HG03460 (cell line): ENCODE results near the gene COMP.
"Not testable (repeated sequence)": the region's sequence is repeated elsewhere in the genome, so short reads cannot be mapped to it uniquely, and the experiment has no call there.

ENCODE experiments used
- ATAC-seq: cut with Tn5 transposase; IDR thresholded peaks from one replicate; pipeline ENCODE4 v1.9.1; 2021; ENCODE audit not compliant: unreplicated experiment

COMP gene

DNA sequence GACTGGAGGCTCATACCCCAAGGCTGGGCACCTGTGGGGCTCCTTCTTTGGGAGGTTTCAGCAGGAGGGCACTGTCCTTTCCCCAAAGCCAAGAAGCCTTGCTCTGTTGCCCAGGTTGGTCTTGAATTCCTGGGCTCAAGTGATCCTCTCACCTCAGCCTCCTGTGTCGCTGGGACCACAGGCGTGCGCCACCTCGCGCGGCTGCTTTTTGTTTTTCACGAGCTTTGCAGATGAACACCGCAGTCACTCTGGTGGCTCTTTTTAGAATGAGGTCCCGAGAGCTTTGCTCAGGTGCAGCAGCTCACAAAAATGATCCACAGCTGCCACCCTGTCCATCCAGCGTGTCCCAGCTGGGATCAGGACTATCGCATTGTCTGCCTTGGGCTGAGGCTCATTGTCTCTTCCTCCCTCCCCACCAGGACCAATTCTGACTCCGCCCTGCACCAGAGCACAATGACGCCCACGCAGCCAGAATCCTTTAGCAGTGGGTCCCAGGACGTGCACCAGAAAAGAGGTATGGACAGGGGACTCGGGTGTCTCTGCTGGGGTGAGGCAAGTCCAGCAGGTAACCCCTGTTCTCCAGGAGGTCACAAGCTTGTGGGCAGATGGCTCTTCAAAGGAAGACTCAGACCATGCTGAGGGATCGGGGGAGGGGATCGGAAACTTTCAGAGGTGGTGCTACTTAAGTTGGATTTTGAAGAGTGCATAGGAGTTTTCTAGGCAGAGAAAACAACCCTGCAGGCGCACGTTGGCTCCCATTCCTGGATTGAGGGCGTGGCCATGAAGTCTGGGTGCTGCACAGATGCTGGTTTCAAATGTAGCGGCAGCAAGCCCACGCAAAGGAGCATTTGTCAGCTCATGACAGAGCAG is 41.5 kb downstream of the COMP start:
- no peak for ATAC-seq

DNA sequence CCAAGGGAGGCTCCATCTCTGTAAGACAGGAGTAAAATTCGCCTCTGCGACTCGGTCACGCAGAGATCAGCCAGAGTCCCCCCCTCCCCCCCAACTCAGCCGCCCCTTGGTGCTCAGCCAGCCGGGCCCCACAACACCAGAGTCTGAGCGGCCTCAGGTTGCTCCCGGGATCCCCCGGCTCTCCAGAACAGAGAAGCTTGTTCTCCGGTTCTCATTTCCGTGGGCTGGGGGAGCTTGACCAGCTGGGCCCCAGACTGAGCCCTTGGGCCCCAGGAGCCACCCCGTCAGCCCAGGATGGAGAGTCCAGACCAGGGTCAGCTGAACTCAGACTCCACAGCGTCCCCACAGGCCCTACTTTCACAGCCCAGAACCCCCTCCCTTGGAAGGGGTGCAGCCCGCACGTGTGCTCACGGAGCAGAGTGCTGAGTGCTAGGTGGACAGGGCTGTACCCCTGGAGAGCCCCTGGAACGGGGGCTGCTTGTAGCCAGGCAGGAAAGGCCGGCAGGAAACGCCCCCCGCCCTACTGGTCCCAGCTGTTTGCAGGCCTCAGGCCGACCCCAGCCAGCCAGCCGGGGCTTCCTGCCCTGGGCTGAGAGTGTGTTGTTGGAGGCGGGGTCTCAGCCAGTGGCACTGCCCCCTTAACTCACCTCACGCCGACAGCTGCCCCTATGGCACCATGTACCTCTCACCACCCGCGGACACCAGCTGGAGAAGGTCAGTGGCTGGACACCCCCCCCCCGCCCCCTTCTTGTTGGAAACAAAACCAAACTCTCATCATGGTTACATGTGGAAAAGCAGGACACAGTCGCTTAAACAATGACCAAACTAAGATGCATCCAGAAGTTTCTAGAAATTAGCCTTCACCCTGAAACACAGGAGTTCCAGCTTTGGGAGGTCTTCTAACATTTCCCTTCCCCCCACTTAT is 44.4 kb downstream of the COMP start:
- no peak for ATAC-seq

DNA sequence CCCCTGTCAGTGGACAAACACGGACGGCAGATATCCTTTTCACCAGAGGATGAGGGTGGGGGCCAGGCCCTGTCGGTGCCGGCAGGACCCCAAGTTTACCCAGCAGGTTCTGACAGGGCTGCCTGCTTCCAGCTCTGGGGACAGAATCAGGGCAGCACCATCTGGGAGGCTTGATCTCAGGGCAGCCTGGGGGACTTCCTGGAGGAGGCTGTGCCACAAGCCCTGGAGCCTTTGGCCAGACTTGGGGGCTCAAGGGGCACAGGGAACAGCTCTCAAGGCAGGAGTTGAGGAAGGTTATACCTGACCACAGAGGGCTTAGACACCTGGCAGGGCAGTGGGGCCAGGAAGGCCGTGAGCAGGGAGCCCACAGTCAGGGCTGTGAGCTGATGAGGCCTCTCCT is 45.2 kb downstream of the COMP start:
- no peak for ATAC-seq

DNA sequence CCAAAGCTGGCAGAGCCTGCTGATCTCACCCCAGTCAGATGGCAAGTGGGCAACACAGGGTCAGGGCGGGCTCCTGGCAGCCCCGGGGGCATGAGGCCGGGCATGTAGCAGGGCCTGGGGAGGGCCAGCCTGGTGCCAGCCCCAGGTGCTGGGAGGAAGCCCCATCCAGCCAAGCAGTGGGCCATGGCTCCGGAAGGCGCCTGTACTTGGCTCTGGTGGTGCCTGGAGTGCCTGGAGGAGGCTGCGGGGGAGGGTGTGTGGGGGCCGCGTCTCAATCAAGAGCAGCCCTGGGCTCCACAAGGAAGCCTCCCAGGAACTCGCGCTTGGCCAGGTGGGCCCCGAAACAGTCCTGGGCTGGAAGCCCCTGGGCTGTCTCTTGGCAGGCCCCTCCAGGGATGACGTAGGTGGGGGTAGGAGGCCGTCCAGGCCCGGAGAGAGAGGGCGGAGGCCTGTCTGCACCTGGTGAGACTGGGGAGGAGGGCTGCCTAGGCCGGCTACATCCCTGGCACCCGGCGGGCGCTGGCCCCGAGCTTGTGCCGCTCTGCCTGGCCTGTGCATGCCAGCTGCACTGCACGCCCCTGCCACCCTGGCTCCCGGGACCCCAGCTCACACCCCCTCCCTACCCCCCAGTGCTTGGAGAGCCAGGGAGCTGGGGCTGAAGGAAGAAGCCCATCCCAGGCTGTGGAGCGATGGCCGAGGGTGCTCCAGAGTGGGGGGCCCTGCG is 45.9 kb downstream of the COMP start:
- ATAC-seq: no peak

DNA sequence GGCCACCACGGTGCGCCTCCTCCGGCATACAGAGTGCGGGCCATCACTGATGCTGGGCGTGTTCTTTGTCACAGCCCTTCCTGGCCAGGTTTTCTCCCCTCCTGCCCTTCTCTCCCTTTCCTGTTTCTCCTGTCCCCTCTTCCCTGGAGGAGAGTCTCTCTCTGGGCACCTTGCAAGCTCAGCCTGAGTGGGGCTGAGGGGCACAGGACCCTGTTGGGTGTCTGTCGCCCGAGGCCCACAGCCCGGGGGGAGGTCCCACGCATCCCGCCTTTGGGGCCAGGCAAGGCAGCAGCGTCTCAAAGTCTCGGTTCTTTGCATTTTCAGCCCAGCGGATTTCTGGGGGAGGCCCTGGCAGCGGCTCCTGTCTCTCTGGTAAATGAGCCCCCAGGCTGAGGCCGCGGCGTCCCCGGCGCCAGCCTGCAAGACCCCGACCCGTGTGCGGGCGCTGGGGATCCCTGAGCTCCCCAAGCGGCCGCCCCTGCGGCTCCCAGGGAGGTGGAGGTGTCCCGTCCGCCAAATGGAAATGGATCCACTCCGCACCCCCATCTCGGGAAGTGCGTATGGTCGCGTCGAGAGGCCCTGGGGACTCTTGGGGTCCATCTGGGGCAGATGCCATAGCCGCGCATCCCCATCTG is 47.2 kb downstream of the COMP start:
- no peak for ATAC-seq

DNA sequence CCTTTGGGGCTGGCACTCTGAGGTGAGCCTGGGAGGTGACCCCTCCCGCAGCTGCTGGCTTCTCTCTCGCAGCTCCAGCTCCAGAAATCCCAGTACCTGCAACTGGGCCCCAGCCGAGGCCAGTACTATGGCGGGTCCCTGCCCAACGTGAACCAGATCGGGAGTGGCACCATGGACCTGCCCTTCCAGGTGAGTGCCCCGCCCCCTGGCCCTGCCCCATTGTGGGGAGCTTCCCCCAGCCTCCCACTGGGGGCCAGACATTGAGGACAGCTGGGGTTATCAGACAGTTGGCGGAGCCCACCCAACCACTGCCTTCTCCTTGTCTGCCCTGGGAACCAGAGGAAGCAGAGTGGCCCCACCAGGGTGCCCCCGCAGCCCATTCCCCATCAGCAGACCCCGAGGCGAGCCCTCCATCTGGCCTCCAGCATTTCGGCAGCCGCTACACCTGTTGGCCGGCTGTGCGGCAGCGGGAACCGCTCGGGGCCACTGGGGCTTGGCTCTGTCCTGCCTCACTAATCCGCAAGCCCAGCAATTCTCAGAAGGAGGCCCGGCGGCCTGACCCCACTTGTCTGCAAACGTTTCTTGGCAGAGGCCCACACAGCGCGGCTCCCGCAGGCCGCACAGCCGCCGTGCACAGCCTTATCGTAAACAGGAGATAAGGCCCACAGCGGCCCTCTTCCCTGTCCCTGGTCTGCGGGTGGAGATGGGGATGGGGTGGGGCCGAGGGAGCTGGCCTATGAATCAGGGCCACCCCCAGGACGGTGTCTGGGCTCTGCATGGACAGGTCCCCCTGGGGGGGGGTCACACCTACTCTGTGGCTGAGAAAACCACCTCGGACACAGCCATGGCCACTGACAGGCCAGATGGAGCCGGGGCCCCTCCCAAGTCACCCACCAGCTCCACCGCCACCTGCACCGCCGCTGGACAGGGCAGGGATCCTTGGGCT is 48.0 kb downstream of the COMP start:
- no peak for ATAC-seq

DNA sequence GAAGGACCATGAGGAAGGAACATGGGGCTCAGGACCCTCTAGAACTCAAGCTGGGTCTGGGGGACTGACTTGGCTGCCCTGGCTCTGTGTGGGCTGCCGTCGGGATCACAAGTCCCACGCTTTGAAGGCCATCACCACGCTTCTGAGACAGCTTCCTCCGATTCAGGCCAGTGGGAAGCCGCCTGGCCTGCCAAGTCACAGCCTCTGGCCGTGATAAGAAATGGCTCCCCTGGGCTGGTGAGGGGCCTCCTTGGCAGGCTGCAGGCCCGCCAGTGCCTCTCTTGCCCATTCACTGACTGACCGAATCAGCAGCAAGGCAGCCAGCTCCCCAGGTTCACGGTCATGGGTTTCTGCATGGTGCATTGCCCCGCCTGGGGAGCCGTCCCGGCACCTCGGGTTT is 48.8 kb downstream of the COMP start:
- no peak for ATAC-seq

DNA sequence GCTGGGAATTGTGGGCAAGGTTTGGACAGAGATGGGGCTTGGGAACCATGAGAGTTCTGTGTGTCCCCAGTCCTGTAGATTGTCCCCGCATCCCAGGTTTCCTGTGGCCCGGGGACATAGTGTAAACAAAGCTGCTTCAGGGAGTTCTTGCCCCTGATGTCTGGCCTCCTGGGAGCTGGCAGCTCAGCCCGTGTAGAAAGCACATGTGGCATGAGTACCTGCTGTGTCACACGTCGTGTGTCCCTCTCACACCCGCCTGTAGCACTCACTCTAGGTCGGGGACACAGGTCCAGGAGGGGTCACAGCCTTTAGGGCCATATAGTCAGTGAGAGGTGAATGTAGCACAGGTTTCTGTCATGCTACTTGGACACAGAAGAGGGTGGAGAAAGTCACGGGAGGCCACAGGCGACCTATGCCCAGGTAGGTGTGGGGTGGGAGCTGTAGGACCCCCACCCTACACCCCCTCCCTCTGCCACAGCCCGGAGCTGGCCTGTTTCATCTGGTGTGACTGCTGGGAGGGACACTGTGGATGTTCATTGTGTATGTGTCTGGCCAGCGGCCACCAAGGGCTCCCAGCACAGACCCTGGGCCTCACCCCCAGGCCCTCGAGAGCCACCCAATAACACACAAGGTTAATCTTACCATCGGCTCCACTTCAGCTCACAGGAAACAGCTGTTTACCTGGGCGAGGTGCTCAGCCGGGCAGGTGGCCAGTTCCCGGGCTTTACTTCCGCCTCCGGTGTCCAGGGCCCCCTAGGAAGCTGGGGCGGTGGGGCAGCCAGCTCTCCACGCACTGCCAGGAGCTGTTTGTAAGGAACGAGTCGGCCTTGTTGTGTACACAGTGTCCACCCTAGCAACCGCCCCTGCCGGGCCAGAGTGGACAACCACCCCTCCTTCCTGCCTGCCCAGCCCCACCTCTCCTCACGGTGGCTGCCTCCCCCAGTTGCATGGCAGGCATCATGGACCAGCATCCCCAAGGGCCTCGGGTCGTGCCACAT is 49.7 kb downstream of the COMP start:
- no peak for ATAC-seq

DNA sequence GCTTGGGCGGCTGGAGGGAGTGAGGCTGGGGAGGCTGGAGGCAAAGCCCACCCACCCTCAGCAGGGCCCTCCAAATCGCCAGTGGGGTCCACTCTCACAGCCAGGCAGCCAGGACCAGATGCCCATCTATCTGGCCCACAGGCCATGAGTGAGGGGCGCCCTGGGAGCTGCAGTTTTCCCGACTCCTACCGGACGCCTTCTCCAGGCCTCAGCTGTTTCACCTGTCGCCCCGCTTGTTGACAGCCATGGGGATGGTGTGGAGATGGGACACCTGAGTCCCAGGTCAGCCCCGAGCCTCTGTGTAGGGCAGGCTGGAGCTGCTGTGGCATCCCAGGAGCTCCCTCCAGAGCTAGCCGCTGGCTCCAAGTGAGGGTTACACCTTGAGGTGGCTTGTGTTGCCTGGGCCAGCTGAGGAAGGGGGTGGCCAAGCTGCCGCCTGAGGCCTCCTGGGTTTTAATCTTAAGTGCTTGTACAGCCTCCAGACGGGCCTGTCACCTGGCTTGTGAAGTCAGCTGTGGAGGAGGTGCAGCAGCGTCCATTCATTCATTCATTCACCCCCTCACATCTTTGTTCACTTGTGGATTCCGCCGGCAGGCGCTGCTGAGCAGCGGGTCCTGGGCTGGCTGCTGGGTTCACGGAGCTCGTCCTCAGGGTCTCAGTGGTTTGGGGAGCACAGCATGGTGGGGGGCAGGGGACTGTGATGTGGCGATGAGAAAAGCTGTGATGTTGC is 52.0 kb downstream of the COMP start:
- no peak for ATAC-seq

DNA sequence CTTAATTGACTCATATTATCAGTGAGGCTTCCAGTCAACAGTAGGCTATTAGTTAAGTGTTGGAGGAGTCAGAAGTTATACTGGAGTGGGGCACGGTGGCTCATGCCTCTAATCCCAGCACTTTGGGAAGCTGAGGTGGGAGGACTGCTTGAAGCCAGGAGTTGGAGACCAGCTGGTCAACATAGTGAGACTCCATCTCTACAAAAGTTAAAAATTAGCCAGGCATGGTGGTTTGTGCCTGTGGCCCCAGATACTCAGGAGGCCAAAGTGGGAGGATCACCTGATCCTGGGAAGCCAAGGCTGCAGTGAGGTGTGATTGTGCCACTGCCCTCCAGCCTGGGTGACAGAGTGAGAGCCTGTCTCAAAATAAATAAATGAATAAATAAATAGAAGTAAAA is 53.2 kb downstream of the COMP start:
- no peak for ATAC-seq

DNA sequence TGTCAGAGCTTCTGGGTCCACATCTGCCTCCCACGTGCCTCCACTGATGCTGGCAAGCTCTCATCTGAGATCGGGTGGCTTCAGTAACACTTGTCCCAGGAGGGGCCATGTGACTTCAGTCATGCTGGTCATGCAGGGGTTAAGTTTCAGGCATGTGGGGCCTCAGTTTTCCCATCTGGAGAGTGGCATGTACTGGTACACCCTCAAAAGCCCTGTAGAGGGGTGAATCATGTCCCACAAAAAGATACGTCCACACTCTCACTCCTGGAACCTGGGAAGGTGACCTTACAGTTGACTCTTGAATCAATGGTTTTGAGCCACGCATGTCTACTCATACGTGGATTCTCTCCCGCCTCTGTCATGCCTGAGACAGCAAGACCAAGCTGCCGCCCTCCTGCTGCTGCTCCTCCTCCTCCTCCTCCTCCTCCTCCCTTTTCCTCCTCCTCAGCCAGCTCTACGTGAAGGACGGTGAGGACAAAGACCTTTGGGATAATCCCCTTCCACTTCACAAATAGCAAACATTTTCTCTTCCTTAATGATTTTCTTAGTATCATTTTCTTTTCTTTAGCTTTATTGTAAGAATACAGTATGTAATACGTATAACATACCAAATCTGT is 53.7 kb downstream of the COMP start:
- no peak for ATAC-seq

DNA sequence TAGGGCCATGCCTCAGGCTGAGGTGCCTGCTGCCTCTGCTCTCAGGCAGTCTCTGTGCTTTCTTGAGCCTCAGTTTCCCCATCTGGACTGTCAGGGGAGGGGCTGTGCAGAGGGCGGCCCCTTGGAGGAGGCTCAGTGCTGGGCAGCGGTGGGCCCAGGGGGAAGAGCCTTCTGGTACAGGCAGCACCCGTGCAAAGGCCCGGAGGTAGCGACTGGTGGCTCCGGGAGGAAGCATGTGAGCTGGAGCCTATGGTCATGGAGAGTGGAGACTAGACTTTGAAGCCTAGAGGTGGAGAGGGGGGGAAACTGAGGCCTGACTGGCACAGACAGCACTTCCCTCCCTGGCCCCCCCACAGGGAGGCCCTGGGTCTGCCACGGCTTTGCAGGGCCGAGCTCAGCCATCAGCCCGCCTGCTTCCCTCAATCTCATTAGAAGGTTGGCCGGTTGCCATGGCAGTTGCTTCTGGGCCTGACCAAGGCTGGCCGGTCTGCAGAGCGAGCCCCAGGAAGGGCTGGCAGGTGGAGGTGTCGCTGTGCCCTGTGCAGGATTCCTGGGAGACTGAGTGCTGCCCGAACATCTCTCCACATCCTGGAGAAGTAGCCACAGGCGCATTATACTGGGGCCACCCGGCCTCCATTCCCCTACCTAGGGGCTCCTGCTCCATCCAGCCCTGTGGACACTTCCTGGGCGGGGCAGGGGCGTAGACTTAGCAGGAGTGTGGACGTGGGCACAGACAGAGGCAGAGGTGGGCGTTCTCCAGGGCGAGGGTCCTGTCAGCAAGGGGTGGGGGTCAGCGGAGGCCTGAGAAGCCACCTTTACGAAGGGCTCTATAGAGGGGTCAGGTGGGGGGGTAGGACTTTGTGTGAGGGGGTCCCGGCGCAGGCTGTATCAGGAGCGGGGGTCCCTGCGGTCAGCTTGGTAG is 54.4 kb downstream of the COMP start:
- ATAC-seq: no peak

DNA sequence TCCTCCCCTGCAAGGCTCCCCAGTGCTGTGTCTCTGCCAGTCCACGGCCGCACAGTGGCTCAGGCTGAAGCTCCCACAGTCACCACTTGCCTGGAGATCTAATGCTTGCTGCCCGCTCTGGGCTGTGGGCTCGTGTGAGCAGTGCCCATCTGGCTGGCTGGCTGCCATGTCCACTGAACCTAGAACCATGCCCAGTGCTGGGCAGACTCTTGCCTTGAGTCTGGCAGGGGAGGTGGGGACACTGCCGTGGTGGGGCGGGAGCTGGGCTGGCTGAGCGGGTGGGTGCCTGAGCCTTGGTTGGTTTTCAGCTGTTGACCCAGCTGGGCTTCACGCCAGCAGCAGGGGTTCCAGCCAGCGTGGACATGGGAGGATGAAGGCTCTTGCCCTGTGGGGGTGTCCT is 55.4 kb downstream of the COMP start:
- no peak for ATAC-seq

DNA sequence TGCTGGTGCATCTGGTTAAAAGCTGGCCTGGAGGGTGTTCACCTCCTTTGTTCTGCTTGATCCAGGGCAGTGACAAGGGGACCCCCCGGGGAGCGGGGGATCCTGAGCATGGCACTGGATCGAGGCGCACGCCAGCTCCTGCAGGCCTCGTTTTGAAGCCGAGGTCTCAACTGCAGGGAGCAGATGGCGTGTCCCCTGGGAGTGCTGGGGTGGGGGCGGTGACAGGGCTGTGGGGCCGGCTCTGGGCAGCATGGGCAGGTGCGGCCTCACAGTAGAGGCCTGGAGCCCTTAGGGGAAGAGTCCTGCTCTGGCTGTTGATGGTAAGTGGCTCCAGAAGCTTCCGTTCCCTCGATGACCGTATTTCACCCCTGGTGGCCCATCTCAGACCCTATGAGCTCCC is 55.8 kb downstream of the COMP start:
- no peak for ATAC-seq

DNA sequence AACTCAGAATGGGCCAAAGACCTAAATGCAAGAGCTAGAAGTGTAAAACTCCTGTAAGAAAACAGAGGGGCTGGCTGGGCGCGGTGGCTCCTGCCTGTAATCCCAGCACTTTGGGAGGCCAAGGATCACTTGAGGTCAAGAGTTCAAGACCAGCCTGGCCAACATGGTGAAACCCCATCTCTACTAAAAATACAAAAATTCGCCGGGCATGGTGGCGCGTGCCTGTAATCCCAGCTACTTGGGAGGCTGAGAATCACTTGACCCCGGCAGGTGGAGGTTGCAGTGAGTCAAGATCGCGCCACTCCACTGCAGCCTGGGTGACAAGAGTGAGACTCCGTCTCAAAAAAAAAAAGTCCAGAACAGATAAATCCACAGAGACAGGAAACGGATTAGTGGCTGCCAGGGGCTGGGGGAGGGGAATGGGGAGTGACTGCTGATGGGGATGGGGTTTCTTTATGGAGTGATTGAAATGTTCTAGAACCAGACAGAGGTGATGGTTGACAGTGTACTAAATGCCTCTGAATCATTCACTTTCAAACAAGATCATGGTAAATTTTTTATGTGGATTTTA is 57.3 kb downstream of the COMP start:
- ATAC-seq: not testable (repeated sequence)

DNA sequence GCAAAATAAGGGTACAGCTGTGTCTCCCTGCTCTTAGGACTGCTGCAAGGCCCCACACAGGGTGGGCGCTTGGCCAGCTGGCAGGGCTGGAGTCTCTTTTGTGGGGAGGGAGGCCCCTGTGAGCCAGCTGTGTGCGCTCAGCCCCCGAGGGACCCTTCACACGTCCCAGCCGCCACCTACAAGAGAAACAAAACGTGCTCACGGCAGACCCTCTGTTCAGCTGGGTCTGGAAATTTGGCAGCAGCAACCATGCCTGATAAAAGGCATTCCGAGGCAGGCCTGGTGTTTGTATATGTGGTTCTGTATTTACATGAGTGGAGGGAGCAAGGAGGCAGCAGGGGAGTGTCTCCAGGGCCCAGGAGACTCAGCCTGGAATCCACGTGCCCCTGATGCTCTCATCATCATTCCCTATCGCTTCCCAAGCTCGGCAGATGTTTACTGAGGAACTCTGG is 57.9 kb downstream of the COMP start:
- no peak for ATAC-seq
